HG03060 (cell line): ENCODE results near the gene GFOD2.

Experiments
- ATAC-seq: cut with Tn5 transposase; IDR thresholded peaks from one replicate; pipeline ENCODE4 v1.9.1; 2021; ENCODE audit warnings: low read depth, moderate number of reproducible peaks; ENCODE audit not compliant: unreplicated experiment

The GFOD2 gene

GRCh38 chr16:67647681-67648080 is 71.4 kb downstream of the GFOD2 start:
- no peak for ATAC-seq

- ATAC-seq, result no peak
Observed at GRCh38 chr16:67647111-67647651, 71.9 kb downstream of the GFOD2 start.

- no peak for ATAC-seq
Observed at GRCh38 chr16:67645397-67646121, 73.6 kb downstream of the GFOD2 start.

- ATAC-seq, result no peak
Observed at GRCh38 chr16:67644038-67644437, 75.1 kb downstream of the GFOD2 start.

GRCh38 chr16:67641779-67642708 is 77.1 kb downstream of the GFOD2 start:
- ATAC-seq, result no peak

- ATAC-seq, result no peak
Observed at GRCh38 chr16:67637625-67638024, 81.5 kb downstream of the GFOD2 start.

- no peak for ATAC-seq
Observed at GRCh38 chr16:67636713-67637112, 82.4 kb downstream of the GFOD2 start.

GRCh38 chr16:67632415-67633172 is 86.5 kb downstream of the GFOD2 start:
- ATAC-seq, result no peak

- no peak for ATAC-seq
Observed at GRCh38 chr16:67628216-67628615, 90.9 kb downstream of the GFOD2 start.
